MCF 10A (cell line): Measurements from ENCODE around the gene RERG. TPM values are rescaled to one million over a fixed set of nuclear protein-coding genes. Genes with fewer than 3 reads are reported as not detected.

Experiments used
- BruUV-seq: library from RNA; stranded (reverse); fragments of 400-500 nt; replicated peaks from 2 replicates; lab custom pipeline; 2021; lab: Mats Ljungman, UMichigan
- CTCF ChIA-PET: fragments of 300-600 bp; sonication (Branson Sonifier 250); formaldehyde crosslinking; extraction: SDS; loops from one replicate; lab custom pipeline; 2021; ENCODE audit warnings: antibody characterized with exemption, inconsistent platforms; lab: Yijun Ruan, JAX
- POLR2A ChIA-PET: fragments of 300-600, 350-650 bp; sonication (Branson Sonifier 250); formaldehyde crosslinking; extraction: SDS; loops from one replicate; lab custom pipeline; 2020; ENCODE audit warnings: antibody characterized with exemption, inconsistent platforms; lab: Yijun Ruan, JAX
- DNase-seq: peaks from one replicate; pipeline ENCODE4 v3.0.0-alpha.2; 2018; ENCODE audit not compliant: unreplicated experiment
- H3K27ac Mint-ChIP-seq: one replicate; pipeline ENCODE4 v1.8.0; 2022; ENCODE audit warnings: mild to moderate bottlenecking, low read depth, mixed read lengths; ENCODE audit not compliant: unreplicated experiment
- H3K27me3 Mint-ChIP-seq: one replicate; pipeline ENCODE4 v1.8.0; 2022; ENCODE audit warnings: mixed read lengths; ENCODE audit not compliant: insufficient read depth, unreplicated experiment
- H3K36me3 Mint-ChIP-seq: one replicate; pipeline ENCODE4 v1.8.0; 2022; ENCODE audit warnings: mild to moderate bottlenecking, moderate library complexity, mixed read lengths; ENCODE audit not compliant: insufficient read depth, unreplicated experiment
- H3K4me1 Mint-ChIP-seq: one replicate; pipeline ENCODE4 v1.8.0; 2022; ENCODE audit warnings: mixed read lengths; ENCODE audit not compliant: insufficient read depth, unreplicated experiment
- H3K4me3 Mint-ChIP-seq: one replicate; pipeline ENCODE4 v1.8.0; 2022; ENCODE audit warnings: mild to moderate bottlenecking, moderate library complexity, mixed read lengths; ENCODE audit not compliant: unreplicated experiment
- H3K9me3 Mint-ChIP-seq: one replicate; pipeline ENCODE4 v1.8.0; 2022; ENCODE audit warnings: mixed read lengths; ENCODE audit not compliant: unreplicated experiment
- CTCF ChIP-seq: fragments of 200-600 bp; IDR thresholded peaks from one replicate; pipeline ENCODE4 v1.8.0; 2022; ENCODE audit warnings: antibody characterized with exemption, mild to moderate bottlenecking; ENCODE audit not compliant: unreplicated experiment
- intact Hi-C: fragments of 100-400 bp; cut with micrococcal nuclease; formaldehyde crosslinking; loops from 2 replicates; pipeline ENCODE4 v1.14.1; 2022
- total RNA-seq: library from RNA; stranded (reverse); gene quantifications from 2 replicates; pipeline ENCODE4 v1.2.3, GENCODE V29; 2022

Gene RERG
- total RNA-seq, 1 experiment from 2014 or later: 16.5 TPM

- no TSS peak for BruUV-seq
- no peak for DNase-seq
- intact Hi-C loops: no loop called here
- H3K27me3 Mint-ChIP-seq: no peaks in the 10 kb centered on the region
- no peak for TF ChIP-seq CTCF
- H3K4me3 Mint-ChIP-seq: no peak overlapping the region
- CTCF ChIA-PET: interaction anchor here (3.1 kb wide), 1 partner anchor 20 kb away, joined by 17 read pairs; the partner anchor contains the start of gene RERG
- H3K27ac Mint-ChIP-seq: peak overlapping the region; percentile 57
- POLR2A ChIA-PET: interaction anchor here (0.9 kb wide), 1 partner anchor 14 kb away, joined by 3 read pairs; no protein-coding TSS in a partner anchor
- no peaks in the 10 kb centered on the region for H3K9me3 Mint-ChIP-seq
- peaks cover 20% of the 10 kb centered on the region for H3K4me1 Mint-ChIP-seq
- H3K36me3 Mint-ChIP-seq: peaks cover 8% of the 10 kb centered on the region
Measured at GRCh38 chr12:15200641-15201040, 20.6 kb downstream of the RERG start.

GRCh38 chr12:15199930-15200329 lies 21.3 kb downstream of the RERG start:
- H3K9me3 Mint-ChIP-seq: no peaks in the 10 kb centered on the region
- no peak for DNase-seq
- H3K27me3 Mint-ChIP-seq: no peaks in the 10 kb centered on the region
- no TSS peak for BruUV-seq
- POLR2A ChIA-PET: interaction anchor here (0.9 kb wide), 1 partner anchor 14 kb away, joined by 3 read pairs; no protein-coding TSS in a partner anchor
- peak overlapping the region; percentile 57 for H3K27ac Mint-ChIP-seq
- peaks cover 20% of the 10 kb centered on the region for H3K4me1 Mint-ChIP-seq
- intact Hi-C loops: no loop called here
- H3K4me3 Mint-ChIP-seq: no peak overlapping the region
- CTCF ChIA-PET: interaction anchor here (0.5 to 0.9 kb wide), 2 partner anchors 49 to 834 kb away, joined by 3 read pairs; partner anchors contain the start of gene ATF7IP
- no peak for TF ChIP-seq CTCF
- peaks cover 5% of the 10 kb centered on the region for H3K36me3 Mint-ChIP-seq

DNA sequence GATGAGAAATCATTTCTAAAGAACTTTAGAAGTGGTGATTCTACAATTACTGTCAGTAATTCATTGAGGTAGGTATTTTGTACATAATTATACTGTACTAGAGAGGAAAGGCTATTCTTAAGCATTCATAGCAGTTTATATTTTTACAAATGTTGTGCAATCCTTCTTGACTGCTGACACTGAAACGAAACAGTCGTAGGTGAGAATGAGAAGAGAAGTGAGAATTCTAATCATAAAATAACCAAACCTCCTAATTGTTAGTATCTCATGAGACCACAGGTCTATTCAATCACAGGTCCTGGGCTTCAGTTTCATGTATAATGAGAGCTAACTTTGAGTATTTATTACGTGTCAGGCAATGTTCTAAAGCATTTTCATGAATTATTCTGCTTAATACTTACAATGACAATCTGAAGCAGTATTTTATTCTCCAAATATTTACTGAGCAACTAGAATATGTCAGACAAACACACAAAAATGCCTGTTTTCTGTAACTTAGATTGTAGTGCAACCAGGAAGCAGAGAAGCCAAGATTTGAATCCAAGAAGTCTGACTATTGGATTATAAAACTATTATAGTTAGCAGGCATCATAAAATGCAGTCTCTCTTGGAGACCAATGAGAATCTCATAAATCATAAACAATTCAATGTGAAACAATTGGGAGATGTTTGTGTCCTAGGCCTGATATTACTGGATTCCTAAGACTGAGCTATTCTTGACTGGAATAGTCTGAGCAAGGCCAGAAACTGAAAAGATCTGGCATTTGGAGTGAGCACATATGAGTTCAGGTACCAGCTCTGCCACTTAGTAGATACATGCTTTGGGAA lies 24.3 kb downstream of the RERG start:
- H3K4me1 Mint-ChIP-seq: peaks cover 49% of the 10 kb centered on the region
- H3K9me3 Mint-ChIP-seq: no peaks in the 10 kb centered on the region
- CTCF ChIA-PET: interaction anchor here (0.5 to 2.5 kb wide), 9 partner anchors 24 to 1985 kb away, joined by 3 to 9 read pairs (median 3); partner anchors contain the start of gene RERG
- POLR2A ChIA-PET: interaction anchor here (1.4 to 3.0 kb wide), 3 partner anchors 10 to 42 kb away, joined by 4 to 15 read pairs (median 6); no protein-coding TSS in a partner anchor
- no peak overlapping the region for H3K4me3 Mint-ChIP-seq
- TF ChIP-seq CTCF: no peak
- DNase-seq: no peak
- no peaks in the 10 kb centered on the region for H3K27me3 Mint-ChIP-seq
- peaks cover 12% of the 10 kb centered on the region for H3K36me3 Mint-ChIP-seq
- intact Hi-C loops: loop anchor here (1.0 kb wide), 1 partner anchor 19 kb away; no protein-coding TSS in a partner anchor
- peak overlapping the region; percentile 31 for H3K27ac Mint-ChIP-seq
- BruUV-seq: no TSS peak

DNA sequence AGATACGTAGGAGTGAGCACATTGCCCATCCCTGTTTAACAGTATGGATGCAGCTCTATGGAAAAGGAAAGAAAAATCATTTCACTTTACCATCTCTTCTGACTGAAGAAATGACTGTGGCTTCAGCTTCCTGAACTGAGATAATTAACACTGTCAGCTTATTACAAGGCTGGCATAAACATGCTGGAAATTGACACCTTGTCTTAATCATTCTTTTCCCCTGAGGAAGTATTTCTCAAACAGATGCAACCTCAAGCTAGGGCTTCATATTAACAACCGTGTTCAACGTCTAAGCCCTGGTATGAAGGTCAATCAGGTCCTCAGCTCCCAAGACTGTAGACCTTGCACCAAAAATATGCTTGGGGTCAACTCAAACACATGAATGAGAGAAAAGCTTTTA lies 25.0 kb downstream of the RERG start:
- Mint-ChIP-seq H3K4me1 (peaks cover 49% of the 10 kb centered on the region), H3K27ac (peak overlapping the region; percentile 31), H3K9me3 (no peaks in the 10 kb centered on the region), H3K4me3 (no peak overlapping the region), H3K36me3 (peaks cover 12% of the 10 kb centered on the region), H3K27me3 (no peaks in the 10 kb centered on the region)
- intact Hi-C loops: loop anchor here (1.0 kb wide), 1 partner anchor 20 kb away; no protein-coding TSS in a partner anchor
- TF ChIP-seq CTCF: no peak
- BruUV-seq: no TSS peak
- POLR2A ChIA-PET: interaction anchor here (0.5 to 3.0 kb wide), 9 partner anchors 10 to 331 kb away, joined by 3 to 15 read pairs (median 4); no protein-coding TSS in a partner anchor
- CTCF ChIA-PET: interaction anchor here (0.5 to 2.5 kb wide), 6 partner anchors 9 to 343 kb away, joined by 3 to 9 read pairs (median 5); partner anchors contain the start of gene RERG
- DNase-seq: no peak
